OCI-LY7 (cell line): ENCODE measurements around the gene OSBPL3.
A peak's percentile ranks its signal among the peaks of the same experiment; 100 is the strongest.

Experiments used
- CTCF ChIP-seq: fragments of 200-600 bp; sonication (generic); conservative IDR thresholded peaks from 2 replicates; pipeline ENCODE4 v1.5.1; 2014; ENCODE audit warnings: mild to moderate bottlenecking, antibody characterized with exemption, low read length, moderate library complexity, mixed read lengths
- EZH2phosphoT487 ChIP-seq: fragments of 200-600 bp; sonication (generic); IDR thresholded peaks from 2 replicates; pipeline ENCODE4 v1.6.1; 2018; ENCODE audit warnings: low read depth, borderline replicate concordance, mild to moderate bottlenecking, mixed run types, antibody characterized with exemption, low read length, moderate library complexity, mixed read lengths

DNA sequence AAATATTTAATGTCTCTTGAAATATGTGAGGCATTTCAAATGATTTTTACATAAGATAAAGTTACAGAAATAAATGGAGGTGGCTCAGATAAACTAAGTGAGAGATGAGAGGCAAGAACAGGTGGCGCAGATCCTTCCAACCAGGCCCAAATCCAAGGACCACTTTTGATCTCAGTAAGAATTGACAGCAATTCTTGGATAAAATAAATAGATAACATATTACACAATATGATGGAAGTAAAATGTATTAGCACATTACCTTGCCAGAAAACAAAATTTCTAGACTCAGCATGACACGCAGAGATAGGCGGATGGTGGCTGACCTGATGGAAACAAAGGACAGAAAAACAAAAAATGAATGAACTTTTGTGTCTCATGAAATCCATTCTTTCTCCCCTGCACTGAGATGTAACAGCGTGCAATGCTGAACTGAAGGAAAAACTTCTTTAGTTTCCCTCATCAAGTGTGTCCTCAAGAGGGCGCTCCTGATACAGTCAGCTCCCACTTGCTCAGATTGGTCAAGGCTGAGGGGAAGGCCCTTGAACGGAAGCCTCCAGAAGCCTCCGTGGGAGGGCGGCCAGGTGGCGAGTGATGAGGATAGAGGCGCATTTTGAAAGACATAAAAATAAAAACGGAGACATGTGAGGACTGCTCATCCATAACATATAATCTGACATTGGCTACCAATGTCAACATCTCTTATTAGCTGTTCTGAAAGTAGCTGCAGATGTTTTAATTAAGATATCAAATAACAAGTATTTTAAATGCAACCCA lies 159.9 kb downstream of the OSBPL3 start:
- TF ChIP-seq CTCF: peak; percentile 97
- no peak for TF ChIP-seq EZH2phosphoT487
